ENCODE data around the gene SLC25A52.

DNA sequence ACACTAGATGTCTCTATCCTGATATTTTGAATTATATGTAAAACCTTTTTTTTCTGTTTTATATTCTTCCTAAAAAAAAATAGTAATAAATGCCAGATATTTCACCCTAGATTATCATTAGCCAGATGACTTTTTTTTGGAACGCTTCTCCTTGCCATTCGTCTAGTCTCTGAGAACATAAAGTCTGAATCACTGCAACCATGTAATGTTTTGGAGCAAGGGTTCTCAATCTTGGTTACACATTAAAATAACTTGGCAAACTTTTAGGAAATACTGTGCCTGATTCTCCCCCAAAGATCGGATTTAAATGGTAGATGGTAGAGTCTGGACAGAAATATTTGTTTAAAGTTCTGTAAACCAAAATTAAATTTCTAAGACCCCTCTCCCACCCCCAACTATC, 21.0 kb downstream of the SLC25A52 start:
- TF ChIP-seq, protein P1, sequence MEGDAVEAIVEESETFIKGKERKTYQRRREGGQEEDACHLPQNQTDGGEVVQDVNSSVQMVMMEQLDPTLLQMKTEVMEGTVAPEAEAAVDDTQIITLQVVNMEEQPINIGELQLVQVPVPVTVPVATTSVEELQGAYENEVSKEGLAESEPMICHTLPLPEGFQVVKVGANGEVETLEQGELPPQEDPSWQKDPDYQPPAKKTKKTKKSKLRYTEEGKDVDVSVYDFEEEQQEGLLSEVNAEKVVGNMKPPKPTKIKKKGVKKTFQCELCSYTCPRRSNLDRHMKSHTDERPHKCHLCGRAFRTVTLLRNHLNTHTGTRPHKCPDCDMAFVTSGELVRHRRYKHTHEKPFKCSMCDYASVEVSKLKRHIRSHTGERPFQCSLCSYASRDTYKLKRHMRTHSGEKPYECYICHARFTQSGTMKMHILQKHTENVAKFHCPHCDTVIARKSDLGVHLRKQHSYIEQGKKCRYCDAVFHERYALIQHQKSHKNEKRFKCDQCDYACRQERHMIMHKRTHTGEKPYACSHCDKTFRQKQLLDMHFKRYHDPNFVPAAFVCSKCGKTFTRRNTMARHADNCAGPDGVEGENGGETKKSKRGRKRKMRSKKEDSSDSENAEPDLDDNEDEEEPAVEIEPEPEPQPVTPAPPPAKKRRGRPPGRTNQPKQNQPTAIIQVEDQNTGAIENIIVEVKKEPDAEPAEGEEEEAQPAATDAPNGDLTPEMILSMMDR (IDR thresholded peaks at IDR 0.05; ENCODE audit: insufficient read depth, low read depth, low read length): no peak
- TF ChIP-seq EZH2 (IDR thresholded peaks at IDR 0.05; ENCODE audit: insufficient read depth, low read length): no peak
